ENCODE data around the gene CYP27B1. TPM values are rescaled to one million over a fixed set of nuclear protein-coding genes. Genes with fewer than 3 reads are reported as not detected.

Gene CYP27B1
- total and polyA plus RNA-seq, 10 of the 15 experiments (the other 5 are each of a cell fraction or from before 2014, with no cell fraction given): 0.10 to 2.7 (median 1.1) TPM

GRCh38 chr12:57727758-57728395, 39.0 kb downstream of the CYP27B1 start (continued):
- no peak for TF ChIP-seq E2F8 (IDR thresholded peaks at IDR 0.05; ENCODE audit: low read depth, partially characterized antibody)
- TF ChIP-seq POLR2AphosphoS2 (IDR thresholded peaks at IDR 0.05; ENCODE audit: low read depth, low read length): no peak
- no peak for TF ChIP-seq HCFC1 (IDR thresholded peaks at IDR 0.05; ENCODE audit: low read length)
- TF ChIP-seq SPI1 (IDR thresholded peaks at IDR 0.05; ENCODE audit: borderline replicate concordance, insufficient read depth, low read depth, low read length): no peak
- TF ChIP-seq, protein P1, sequence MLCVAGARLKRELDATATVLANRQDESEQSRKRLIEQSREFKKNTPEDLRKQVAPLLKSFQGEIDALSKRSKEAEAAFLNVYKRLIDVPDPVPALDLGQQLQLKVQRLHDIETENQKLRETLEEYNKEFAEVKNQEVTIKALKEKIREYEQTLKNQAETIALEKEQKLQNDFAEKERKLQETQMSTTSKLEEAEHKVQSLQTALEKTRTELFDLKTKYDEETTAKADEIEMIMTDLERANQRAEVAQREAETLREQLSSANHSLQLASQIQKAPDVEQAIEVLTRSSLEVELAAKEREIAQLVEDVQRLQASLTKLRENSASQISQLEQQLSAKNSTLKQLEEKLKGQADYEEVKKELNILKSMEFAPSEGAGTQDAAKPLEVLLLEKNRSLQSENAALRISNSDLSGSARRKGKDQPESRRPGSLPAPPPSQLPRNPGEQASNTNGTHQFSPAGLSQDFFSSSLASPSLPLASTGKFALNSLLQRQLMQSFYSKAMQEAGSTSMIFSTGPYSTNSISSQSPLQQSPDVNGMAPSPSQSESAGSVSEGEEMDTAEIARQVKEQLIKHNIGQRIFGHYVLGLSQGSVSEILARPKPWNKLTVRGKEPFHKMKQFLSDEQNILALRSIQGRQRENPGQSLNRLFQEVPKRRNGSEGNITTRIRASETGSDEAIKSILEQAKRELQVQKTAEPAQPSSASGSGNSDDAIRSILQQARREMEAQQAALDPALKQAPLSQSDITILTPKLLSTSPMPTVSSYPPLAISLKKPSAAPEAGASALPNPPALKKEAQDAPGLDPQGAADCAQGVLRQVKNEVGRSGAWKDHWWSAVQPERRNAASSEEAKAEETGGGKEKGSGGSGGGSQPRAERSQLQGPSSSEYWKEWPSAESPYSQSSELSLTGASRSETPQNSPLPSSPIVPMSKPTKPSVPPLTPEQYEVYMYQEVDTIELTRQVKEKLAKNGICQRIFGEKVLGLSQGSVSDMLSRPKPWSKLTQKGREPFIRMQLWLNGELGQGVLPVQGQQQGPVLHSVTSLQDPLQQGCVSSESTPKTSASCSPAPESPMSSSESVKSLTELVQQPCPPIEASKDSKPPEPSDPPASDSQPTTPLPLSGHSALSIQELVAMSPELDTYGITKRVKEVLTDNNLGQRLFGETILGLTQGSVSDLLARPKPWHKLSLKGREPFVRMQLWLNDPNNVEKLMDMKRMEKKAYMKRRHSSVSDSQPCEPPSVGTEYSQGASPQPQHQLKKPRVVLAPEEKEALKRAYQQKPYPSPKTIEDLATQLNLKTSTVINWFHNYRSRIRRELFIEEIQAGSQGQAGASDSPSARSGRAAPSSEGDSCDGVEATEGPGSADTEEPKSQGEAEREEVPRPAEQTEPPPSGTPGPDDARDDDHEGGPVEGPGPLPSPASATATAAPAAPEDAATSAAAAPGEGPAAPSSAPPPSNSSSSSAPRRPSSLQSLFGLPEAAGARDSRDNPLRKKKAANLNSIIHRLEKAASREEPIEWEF (IDR thresholded peaks at IDR 0.05; ENCODE audit: insufficient replicate concordance, low read depth, low read length): no peak
- no peak for TF ChIP-seq PAX5 (IDR thresholded peaks at IDR 0.05; ENCODE audit: borderline replicate concordance, low read depth, low read length)
- no peak for TF ChIP-seq SUPT20H (IDR thresholded peaks at IDR 0.05; ENCODE audit: borderline replicate concordance, control insufficient read depth, low read depth, low read length)
- no peak for TF ChIP-seq DPF2 (IDR thresholded peaks at IDR 0.05)

Measured in GM12878 (cell line).